CD4-positive, alpha-beta T cell (primary cell): Measurements from ENCODE around the gene FAM170B. TPM values are rescaled to one million over a fixed set of nuclear protein-coding genes. Genes with fewer than 3 reads are reported as not detected.

Experiments
- ATAC-seq: fragments of 200-7000 bp; cut with Tn5 transposase; one replicate; pipeline ENCODE4 v1.10.0; 2022; ENCODE audit warnings: mild to moderate bottlenecking; ENCODE audit not compliant: poor library complexity
- CTCF ChIA-PET: fragments of 350-600 bp; sonication (Branson Sonifier 250); formaldehyde crosslinking; loops from one replicate; lab custom pipeline; 2021; ENCODE audit warnings: antibody characterized with exemption, inconsistent platforms; lab: Charles Lee
- POLR2A ChIA-PET: fragments of 350-600 bp; sonication (Branson Sonifier 250); formaldehyde crosslinking; loops from one replicate; lab custom pipeline; 2021; ENCODE audit warnings: antibody characterized with exemption, inconsistent platforms; lab: Charles Lee
- DNase-seq, 14 experiments: peaks; one replicate each; pipeline ENCODE4 v3.0.0-alpha.2; 2013 to 2020; ENCODE audit warnings: mixed read lengths in 2 of 14
- H3K27ac ChIP-seq, 2 donors: one replicate each; pipeline versions ENCODE4 v1.5.1 to v1.7.0; 2013; ENCODE audit warnings: low read length in 2 of 2, low read depth in 1 of 2, mild to moderate bottlenecking in 1 of 2
- H3K27me3 ChIP-seq, 2 experiments: 1 replicate in 1 of 2; 2 replicates in 1 of 2; pipeline versions ENCODE4 v1.6.1 to v1.7.0; 2013; ENCODE audit warnings: low read length in 2 of 2, control low read depth in 1 of 2, mild to moderate bottlenecking in 1 of 2, moderate library complexity in 1 of 2; ENCODE audit not compliant: insufficient read depth in 2 of 2, control insufficient read depth in 1 of 2
- H3K36me3 ChIP-seq: one replicate; pipeline ENCODE4 v1.6.1; 2013; ENCODE audit warnings: low read length, control low read depth; ENCODE audit not compliant: insufficient read depth
- H3K4me1 ChIP-seq: one replicate; pipeline ENCODE4 v1.6.1; 2013; ENCODE audit warnings: low read length, control low read depth; ENCODE audit not compliant: insufficient read depth
- H3K4me3 ChIP-seq: one replicate; pipeline ENCODE4 v1.5.1; 2013; ENCODE audit warnings: mild to moderate bottlenecking, low read length, moderate library complexity
- H3K9me3 ChIP-seq, 2 experiments: 1 replicate in 1 of 2; 2 replicates in 1 of 2; pipeline versions ENCODE4 v1.6.1 to v1.7.0; 2013; ENCODE audit warnings: low read length in 2 of 2, mild to moderate bottlenecking in 2 of 2, control low read depth in 1 of 2, moderate library complexity in 1 of 2; ENCODE audit not compliant: control insufficient read depth in 1 of 2, insufficient read depth in 1 of 2
- H3K27ac Mint-ChIP-seq: one replicate; pipeline ENCODE4 v1.8.0; 2020; ENCODE audit warnings: mixed read lengths
- H3K27me3 Mint-ChIP-seq: one replicate; pipeline ENCODE4 v1.8.0; 2021; ENCODE audit warnings: mixed read lengths
- H3K36me3 Mint-ChIP-seq: one replicate; pipeline ENCODE4 v1.8.0; 2021; ENCODE audit warnings: low read depth, mixed read lengths
- H3K4me1 Mint-ChIP-seq: one replicate; pipeline ENCODE4 v1.8.0; 2021; ENCODE audit warnings: low read depth, mixed read lengths
- H3K4me3 Mint-ChIP-seq: one replicate; pipeline ENCODE4 v1.8.0; 2020; ENCODE audit warnings: mild to moderate bottlenecking, mixed read lengths
- H3K9me3 Mint-ChIP-seq: one replicate; pipeline ENCODE4 v1.8.0; 2020; ENCODE audit warnings: mixed read lengths
- intact Hi-C, 2 experiments: fragments of 100-400 bp; cut with DNase I in 1 of 2; cut with micrococcal nuclease in 1 of 2; formaldehyde crosslinking; loops; one replicate each; pipeline versions ENCODE4 v1.15.1 to v1.9.0; 2023 to 2025; cut with DNase I, micrococcal nuclease
- total RNA-seq, 174 experiments: library from RNA in 2 of 174; stranded (reverse) in 2 of 174; gene quantifications; one replicate each; pipeline ENCODE4 v1.2.3 and lab custom pipeline; 2021 to 2026
- TF ChIP-seq, protein P1 (sequence below): fragments of 200-600 bp; IDR thresholded peaks from one replicate; pipeline ENCODE4 v1.8.0; 2022; ENCODE audit warnings: antibody characterized with exemption, mild to moderate bottlenecking

FAM170B gene
- total RNA-seq, 2 experiments from 2014 or later = not detected

DNA sequence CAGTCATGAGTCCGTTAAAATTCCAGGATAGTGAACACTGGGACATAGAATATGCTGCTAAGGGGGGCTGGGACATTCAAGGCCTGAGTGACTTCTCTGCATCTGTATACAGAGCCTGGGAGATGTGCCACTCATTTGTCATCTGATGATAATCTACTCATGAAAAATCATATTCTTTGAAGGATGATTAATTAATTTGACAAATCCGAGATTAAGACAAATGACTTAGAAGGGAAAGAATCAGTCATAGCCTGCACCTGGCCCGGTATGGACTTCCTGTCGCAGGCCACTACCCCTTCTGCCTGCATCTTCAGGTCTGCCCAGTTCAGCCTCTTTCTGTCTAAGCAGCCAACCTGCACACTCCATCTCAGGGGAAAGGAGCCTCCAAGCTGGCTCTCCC is 18.8 kb upstream of the FAM170B start:
- ChIA-PET CTCF (no interaction called here), POLR2A (no interaction called here)
- Histone ChIP-seq H3K9me3 (peaks cover 0 to 4% of the 10 kb centered on the region in 2 experiments), H3K36me3 (no peaks in the 10 kb centered on the region), H3K4me3 (no peak overlapping the region), H3K27me3 (no peaks in the 10 kb centered on the region), H3K27ac (no peak overlapping the region), H3K4me1 (no peaks in the 10 kb centered on the region)
- Mint-ChIP-seq H3K27me3 (peaks cover 5% of the 10 kb centered on the region), H3K36me3 (no peaks in the 10 kb centered on the region), H3K27ac (no peak overlapping the region), H3K4me1 (no peaks in the 10 kb centered on the region), H3K9me3 (peaks cover 4% of the 10 kb centered on the region), H3K4me3 (no peak overlapping the region)
- intact Hi-C loops = no loop called here
- TF ChIP-seq, protein P1, sequence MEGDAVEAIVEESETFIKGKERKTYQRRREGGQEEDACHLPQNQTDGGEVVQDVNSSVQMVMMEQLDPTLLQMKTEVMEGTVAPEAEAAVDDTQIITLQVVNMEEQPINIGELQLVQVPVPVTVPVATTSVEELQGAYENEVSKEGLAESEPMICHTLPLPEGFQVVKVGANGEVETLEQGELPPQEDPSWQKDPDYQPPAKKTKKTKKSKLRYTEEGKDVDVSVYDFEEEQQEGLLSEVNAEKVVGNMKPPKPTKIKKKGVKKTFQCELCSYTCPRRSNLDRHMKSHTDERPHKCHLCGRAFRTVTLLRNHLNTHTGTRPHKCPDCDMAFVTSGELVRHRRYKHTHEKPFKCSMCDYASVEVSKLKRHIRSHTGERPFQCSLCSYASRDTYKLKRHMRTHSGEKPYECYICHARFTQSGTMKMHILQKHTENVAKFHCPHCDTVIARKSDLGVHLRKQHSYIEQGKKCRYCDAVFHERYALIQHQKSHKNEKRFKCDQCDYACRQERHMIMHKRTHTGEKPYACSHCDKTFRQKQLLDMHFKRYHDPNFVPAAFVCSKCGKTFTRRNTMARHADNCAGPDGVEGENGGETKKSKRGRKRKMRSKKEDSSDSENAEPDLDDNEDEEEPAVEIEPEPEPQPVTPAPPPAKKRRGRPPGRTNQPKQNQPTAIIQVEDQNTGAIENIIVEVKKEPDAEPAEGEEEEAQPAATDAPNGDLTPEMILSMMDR = no peak
- DNase-seq = no peak
- ATAC-seq = no peak

- ATAC-seq (no peak), DNase-seq (no peak)
- Mint-ChIP-seq H3K36me3 (no peaks in the 10 kb centered on the region), H3K27ac (no peak overlapping the region), H3K4me1 (no peaks in the 10 kb centered on the region), H3K4me3 (no peak overlapping the region), H3K9me3 (peaks cover 7% of the 10 kb centered on the region), H3K27me3 (peaks cover 5% of the 10 kb centered on the region)
- Histone ChIP-seq H3K4me3 (no peak overlapping the region), H3K4me1 (no peaks in the 10 kb centered on the region), H3K9me3 (peaks cover 0 to 5% of the 10 kb centered on the region in 2 experiments), H3K36me3 (no peaks in the 10 kb centered on the region), H3K27ac (no peak overlapping the region), H3K27me3 (no peaks in the 10 kb centered on the region)
- TF ChIP-seq, protein P1 = no peak
- intact Hi-C loops = no loop called here
- CTCF ChIA-PET = no interaction called here
- POLR2A ChIA-PET = no interaction called here
Observed at GRCh38 chr10:49152037-49152436, 18.2 kb upstream of the FAM170B start.

DNA sequence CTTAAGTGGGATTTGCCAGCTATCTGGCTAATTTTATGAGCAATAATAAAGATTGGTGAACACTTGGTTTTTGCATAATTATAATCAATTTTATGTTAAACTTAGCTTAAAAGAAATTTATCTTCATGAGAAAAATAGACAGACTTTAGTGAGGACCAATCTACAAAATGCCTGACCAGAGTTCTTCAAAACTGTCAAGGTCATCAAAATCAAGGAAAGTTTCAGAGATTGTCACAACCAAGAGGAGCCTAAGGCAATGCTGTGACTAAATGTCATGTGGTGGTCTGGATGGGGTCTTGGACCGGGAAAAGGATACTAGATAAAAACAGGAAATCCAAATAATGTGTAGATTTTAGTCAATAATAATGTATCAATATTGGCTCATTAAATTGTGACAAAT is 17.7 kb upstream of the FAM170B start:
- H3K4me1 Mint-ChIP-seq = no peaks in the 10 kb centered on the region
- no peak overlapping the region for H3K27ac Mint-ChIP-seq
- Histone ChIP-seq H3K4me3 (no peak overlapping the region), H3K27me3 (no peaks in the 10 kb centered on the region), H3K27ac (no peak overlapping the region), H3K36me3 (no peaks in the 10 kb centered on the region), H3K4me1 (no peaks in the 10 kb centered on the region), H3K9me3 (peaks cover 0 to 8% of the 10 kb centered on the region in 2 experiments)
- intact Hi-C loops = no loop called here
- DNase-seq = no peak
- TF ChIP-seq, protein P1 = no peak
- ATAC-seq = no peak
- POLR2A ChIA-PET = no interaction called here
- CTCF ChIA-PET = no interaction called here
- peaks cover 5% of the 10 kb centered on the region for H3K27me3 Mint-ChIP-seq
- no peaks in the 10 kb centered on the region for H3K36me3 Mint-ChIP-seq
- peaks cover 7% of the 10 kb centered on the region for H3K9me3 Mint-ChIP-seq
- H3K4me3 Mint-ChIP-seq = no peak overlapping the region
